HG03558 (cell line): ENCODE data around the gene IFT172.
"Not testable (repeated sequence)": the region's sequence is repeated elsewhere in the genome, so short reads cannot be mapped to it uniquely, and the experiment has no call there.

Experiments used
- ATAC-seq: cut with Tn5 transposase; IDR thresholded peaks from one replicate; pipeline ENCODE4 v1.9.1; 2021; ENCODE audit warnings: moderate number of reproducible peaks; ENCODE audit not compliant: unreplicated experiment; ENCODE audit errors: extremely low read depth

The IFT172 gene

GRCh38 chr2:27489498-27490397 is at the start of gene IFT172:
TSS of gene IFT172 (minus strand) at chr2:27489743. CDS start at chr2:27489653, 90 bp downstream.
- peak; percentile 83 for ATAC-seq

- ATAC-seq = not testable (repeated sequence)
Observed at GRCh38 chr2:27538839-27539450, 49.4 kb upstream of the IFT172 start.

- ATAC-seq = no peak
Observed at GRCh38 chr2:27537287-27537686, 47.7 kb upstream of the IFT172 start.

- no peak for ATAC-seq
Observed at GRCh38 chr2:27531983-27532382, 42.4 kb upstream of the IFT172 start.

- no peak for ATAC-seq
Observed at GRCh38 chr2:27527182-27527581, 37.6 kb upstream of the IFT172 start.

GRCh38 chr2:27522400-27522945 is 32.9 kb upstream of the IFT172 start:
- ATAC-seq = no peak

- ATAC-seq = no peak
Observed at GRCh38 chr2:27520316-27520715, 30.8 kb upstream of the IFT172 start.

- ATAC-seq = no peak
Observed at GRCh38 chr2:27518782-27519113, 29.2 kb upstream of the IFT172 start.

- no peak for ATAC-seq
Observed at GRCh38 chr2:27518113-27518781, 28.7 kb upstream of the IFT172 start.

- no peak for ATAC-seq
Observed at GRCh38 chr2:27509326-27509725, 19.8 kb upstream of the IFT172 start.

GRCh38 chr2:27507293-27507692 is 17.8 kb upstream of the IFT172 start:
- ATAC-seq = no peak

GRCh38 chr2:27506587-27506986 is 17.0 kb upstream of the IFT172 start:
- ATAC-seq = no peak

- ATAC-seq = no peak
Observed at GRCh38 chr2:27502142-27502541, 12.6 kb upstream of the IFT172 start.

GRCh38 chr2:27501042-27501441 is 11.5 kb upstream of the IFT172 start:
- no peak for ATAC-seq

GRCh38 chr2:27498975-27499374 is 9.4 kb upstream of the IFT172 start:
- no peak for ATAC-seq

GRCh38 chr2:27497288-27497627 is 7.7 kb upstream of the IFT172 start:
- ATAC-seq = no peak

GRCh38 chr2:27496357-27497287 is 7.1 kb upstream of the IFT172 start, which contains the start of gene GCKR:
TSS of gene GCKR (plus strand) at chr2:27496839. CDS start at chr2:27496905, 66 bp downstream.
- ATAC-seq = no peak

GRCh38 chr2:27495840-27496356 is 6.4 kb upstream of the IFT172 start:
- ATAC-seq = no peak

GRCh38 chr2:27494944-27495554 is 5.5 kb upstream of the IFT172 start, which contains the start of gene FNDC4:
TSS of gene FNDC4 (minus strand) at chr2:27495200. CDS start at chr2:27494679, 521 bp downstream.
- no peak for ATAC-seq
